ENCODE data around the gene CD83.
"Not testable (repeated sequence)": the region's sequence is repeated elsewhere in the genome, so short reads cannot be mapped to it uniquely, and the experiment has no call there.

CD83 gene

DNA sequence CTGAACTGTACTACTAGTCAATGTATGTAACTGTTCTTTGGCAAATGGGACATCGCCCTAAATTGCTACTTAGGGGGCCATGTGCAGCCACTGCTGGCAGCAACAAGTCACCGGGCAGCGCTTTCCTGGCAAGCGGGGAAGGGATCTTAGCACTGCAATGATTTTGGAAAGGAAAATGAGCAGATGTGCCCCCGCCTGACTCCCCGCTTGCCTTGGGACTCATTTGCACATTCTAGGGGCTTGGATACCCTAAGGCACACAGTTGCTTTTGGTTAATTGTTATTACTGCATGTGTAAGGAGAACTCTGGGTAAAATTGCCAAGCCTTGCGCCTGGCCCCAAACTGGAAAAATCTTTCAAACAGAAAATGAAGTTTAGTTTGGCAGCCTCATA is 32.2 kb downstream of the CD83 start:
- no peak for DNase-seq (ENCODE audit: low read depth)

DNA sequence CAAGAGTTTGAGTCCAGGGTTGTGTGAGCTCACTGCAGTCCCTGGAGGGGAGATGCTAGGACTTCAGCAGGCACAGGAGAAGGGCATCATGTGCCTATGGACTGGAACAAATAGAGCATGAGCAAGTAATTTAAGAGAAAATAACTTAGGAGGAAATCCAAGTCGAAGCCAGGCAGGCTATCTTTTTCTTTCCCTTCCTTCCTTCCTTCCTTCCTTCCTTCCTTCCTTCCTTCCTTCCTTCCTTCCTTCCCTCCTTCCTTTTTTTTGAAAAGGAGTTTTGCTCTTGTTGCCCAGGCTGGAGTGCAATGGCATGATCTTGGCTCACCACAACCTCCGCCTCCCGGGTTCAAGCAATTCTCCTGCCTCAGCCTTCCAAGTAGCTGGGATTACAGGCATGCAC is 33.7 kb downstream of the CD83 start:
- not testable (repeated sequence) for DNase-seq (ENCODE audit: low read depth)

DNA sequence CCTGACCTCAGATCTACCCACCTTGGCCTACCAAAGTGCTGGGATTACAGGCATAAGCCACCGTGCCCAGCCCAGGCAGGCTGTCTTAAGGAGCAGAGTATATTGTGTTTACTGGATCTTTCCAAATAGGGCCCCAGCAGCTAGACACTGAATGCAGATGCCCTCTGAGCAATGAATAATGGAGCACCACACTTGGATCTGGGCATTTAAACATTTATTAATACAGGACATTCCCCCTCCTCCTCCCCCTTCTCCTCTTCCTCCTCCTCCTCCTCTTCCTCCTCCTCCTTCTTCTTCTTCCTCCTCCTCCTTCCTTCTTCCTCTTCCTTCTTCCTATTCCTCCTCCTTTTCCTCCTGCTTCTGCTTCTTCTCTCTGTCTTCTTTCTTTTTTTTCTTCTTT is 34.2 kb downstream of the CD83 start:
- DNase-seq (ENCODE audit: low read depth), result no peak

DNA sequence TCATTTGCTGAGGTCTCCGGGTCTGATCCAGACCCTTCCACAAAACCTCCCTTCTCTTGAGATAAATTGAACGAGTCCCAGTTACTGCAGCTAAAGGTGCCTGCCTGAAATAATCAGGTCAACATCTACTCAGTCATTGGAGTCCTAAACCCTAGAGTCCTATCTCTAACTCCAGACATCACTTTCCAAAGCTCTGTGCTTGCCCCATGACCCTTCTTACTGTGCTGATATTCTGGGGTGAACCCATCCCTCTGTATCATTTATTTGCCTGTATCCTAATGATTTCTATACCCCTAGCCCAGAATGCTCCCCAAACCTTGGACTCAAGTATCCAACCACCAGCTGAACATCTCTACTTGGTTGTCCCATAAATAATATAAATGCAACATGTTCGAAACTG is 35.7 kb downstream of the CD83 start:
- DNase-seq (ENCODE audit: low read depth), result no peak

DNA sequence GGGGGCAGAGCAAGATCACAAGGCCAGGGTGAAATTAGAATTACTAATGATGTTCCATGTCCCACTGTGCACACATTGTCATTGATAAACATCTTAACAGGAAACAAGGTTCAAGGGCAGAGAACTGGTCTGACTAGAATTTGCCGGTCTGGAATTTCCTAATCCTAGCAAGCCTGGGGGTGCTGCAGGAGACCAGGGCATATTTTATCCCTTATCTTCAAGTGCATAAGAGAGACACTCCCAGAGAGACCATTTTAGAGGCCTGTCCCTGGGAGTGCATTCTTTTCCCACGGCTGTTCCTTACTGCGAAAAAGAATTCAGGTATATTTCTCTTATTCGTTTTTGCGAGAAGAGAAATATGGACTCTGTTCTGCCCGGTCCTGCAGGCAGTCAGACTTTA is 41.5 kb downstream of the CD83 start:
- no peak for DNase-seq (ENCODE audit: low read depth)

DNA sequence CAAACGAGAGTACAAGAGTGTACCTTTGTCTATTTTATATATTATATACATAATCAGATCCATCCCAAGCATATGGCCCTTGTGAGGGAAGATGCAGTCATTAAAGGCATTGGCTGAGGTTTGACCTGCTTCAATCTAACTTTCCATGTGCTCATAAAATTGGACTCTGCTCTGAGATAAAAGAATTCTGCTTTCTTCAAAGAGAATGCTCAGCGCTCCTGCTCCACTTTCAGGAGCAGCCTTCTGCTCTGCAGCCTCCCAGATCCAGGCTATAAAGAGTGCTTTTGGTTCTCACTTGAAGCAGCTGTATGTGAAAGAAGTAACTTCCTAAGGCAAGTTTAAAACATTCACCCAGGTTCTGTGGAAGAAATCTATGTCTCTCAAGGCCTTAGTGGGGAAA is 45.3 kb downstream of the CD83 start:
- DNase-seq (ENCODE audit: low read depth), result no peak

DNA sequence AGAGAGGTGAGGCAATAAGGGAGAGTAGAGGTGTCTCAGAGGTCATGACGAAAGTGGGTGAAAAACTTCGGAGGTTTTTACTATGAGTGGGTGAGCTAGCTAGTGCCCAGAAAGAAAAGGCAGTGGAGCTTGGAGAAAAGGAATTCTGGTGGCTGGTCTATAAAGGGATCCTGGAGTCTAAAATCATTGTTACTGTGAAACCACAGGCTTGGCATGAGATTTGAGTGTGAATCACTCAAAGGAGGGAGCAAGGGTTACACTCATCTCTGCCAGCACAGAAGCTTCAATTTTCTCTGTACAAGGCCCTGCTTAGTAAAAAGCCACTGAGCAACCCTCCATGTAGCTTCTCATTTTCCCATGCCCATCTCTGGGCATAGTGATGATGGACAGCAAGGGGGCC is 47.5 kb downstream of the CD83 start:
- peak; percentile 61 for DNase-seq (ENCODE audit: low read depth)

DNA sequence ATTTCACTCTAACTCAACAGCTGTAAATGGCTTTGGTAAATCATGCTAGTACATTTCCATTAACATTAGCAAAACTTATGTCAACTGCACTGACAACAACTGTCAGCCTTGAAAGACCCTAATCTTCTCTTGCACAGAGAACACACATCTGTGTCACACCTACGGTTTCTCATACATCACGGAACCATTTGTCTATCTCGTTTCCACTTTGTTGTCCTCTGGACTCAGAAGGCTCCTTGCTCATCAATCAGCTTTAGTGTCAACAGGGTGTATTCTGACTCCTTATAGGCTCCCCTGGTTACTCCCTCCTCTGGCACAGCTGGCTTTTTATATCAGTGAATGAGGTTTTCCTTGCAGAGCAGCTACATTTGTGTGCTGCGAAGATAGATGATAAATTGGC is 49.3 kb downstream of the CD83 start:
- no peak for DNase-seq (ENCODE audit: low read depth)

DNA sequence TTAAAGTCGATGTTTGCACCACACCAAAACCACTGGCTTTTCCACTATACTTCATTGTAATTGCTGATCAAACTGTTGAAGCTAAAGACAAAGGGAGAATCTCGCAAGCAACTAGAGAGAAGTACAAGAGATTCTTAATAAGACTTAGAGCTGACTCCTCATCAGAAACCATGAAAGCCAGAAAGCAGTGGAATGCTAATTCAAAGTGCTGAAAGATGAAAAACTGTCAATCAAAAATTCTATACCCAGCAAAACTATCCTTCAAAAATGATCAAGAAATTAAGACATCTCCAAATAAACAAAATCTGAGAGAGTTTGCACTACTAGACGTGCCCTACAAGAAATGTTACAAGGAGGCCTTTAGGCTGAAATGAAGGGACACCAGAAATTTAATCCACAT is 52.6 kb downstream of the CD83 start:
- no peak for DNase-seq (ENCODE audit: low read depth)

DNA sequence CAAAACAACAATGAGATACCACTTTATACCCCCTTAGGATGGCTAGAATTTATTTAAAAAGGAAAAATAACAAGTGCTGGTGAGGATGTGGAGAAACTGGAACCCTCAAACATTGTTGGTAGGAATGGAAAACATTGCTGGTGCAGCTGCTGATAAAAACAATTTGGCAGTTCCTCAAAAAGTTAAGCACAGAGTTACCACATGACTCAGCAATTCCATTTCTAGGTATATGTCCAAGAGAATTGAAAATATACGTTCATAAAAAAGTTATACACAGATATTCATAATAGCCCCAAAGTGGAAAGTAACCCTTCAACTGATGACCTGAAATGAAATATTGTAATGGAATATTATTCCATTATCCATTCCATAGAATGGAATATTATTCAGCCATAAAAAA is 55.0 kb downstream of the CD83 start:
- DNase-seq (ENCODE audit: low read depth), result peak; percentile 42

DNA sequence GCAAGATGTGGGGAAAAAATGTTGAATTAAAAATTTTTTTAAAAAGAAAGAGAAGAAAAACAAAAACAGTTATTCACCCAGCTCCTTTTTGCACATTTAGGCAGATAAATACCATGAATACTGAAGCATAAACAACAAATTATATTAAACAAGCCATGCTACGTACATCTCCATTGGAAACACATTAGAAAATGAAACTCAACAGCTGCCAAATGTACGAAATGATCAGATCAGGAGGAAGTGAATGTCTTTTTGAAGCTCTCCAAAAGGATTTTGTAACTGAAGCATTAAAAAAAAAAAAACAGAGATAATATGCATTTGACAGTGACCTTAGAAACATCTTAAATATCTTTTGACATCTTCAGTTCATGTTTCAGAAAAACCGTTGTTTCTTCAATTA is 56.7 kb downstream of the CD83 start:
- DNase-seq (ENCODE audit: low read depth), result no peak

DNA sequence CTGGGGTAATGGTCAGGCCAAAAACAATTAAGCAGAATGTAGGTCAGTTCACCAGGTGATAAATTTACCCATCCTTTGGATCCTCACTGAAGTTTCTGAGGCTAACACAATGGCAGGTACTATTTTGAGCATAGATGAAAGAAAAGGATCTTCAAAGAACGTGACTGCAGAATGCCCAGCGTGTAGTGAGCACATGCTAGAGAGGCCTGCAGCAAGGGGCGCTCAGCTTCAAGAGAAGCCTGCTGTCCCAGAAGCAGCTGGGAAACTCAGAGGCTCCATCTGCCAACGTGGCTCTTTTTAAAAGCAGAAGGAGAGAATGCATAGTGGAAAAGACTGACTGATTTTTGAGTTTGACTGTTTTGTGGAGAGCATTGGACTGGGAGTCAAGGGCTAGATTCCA is 57.4 kb downstream of the CD83 start:
- no peak for DNase-seq (ENCODE audit: low read depth)

DNA sequence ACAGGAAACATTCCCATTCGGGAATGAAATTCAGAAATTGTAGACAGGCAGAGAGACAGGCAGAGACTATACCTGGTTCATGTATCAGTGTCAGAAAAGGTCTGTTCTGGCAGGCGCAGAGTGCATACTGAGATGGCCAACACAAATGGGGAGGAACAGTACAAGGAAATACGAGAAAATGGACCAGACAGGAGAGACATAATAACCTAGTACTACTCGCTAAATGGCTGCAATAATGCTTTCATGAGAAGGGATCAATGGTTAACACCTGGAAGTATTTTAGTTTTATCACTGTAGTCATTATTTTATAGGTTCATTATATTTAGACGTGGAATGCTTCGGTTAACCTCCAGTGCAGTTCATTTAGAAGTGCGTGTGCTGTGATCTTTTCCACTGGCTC is 58.9 kb downstream of the CD83 start:
- no peak for DNase-seq (ENCODE audit: low read depth)

DNA sequence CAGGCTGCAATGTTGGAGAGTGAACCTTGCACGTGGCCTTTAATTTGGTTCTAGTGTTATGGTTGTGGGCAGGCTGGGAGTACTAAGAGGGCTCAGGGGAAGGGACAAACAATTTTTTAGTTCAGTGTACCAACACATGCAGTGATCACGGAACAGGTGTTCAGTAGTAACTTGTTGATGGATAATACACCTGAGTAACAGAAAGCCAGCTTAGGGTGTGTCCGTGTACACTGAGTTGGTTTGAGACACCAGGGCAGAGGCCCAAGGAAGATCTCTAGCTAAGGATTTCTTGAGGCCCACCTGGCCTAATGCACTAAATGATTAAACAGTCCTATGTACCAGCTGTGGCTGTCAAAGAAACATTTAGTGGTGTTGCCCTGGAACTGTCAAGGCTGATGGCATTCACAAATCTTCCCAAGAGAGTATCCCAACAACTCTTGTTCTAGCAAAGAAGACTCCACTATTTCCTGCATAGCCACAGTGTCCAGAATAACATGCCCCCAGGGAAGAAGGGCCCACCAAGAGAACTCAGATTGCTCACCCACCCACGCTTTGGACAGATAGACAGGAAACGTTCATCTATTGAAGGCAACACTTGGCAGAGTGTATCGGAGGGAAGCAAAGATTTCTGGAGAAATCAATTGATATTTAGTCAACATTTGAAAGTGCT is 60.0 kb downstream of the CD83 start:
- no peak for DNase-seq (ENCODE audit: low read depth)

DNA sequence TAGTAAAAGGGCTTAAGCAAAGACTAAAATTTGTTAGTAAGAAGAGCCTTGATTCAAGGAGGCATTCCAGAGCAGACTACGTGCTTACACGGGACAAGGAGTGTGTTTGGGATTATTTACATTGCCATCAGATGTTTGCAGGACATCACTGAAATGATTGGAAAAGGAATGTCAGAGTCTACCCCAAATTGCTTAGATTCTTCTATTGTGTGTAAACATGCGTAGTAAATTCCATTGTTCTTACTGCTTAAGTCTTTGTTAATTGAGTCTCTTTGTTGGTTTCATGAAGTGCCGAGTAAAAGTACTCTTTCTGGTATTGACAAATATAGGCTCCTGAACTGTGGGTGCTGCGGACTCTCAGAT is 60.5 kb downstream of the CD83 start:
- DNase-seq (ENCODE audit: low read depth), result no peak

DNA sequence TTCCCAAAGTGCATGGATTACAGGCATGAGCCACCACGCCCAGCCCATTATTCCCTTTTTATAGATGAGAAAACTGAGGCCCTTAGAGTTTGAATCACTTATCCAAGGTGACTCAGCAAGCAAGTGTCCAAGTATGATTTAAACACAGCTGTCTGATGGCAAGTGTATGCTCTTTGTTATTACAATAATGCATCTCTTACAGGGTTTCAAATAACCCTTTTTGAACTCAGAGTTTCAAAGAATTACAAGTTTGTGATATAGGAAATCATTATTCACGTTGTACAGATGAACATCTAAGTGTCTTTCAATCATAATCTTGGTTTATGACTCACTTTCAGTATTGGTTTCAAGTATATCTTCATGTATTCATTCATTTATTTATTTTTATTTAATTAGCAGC is 63.0 kb downstream of the CD83 start:
- DNase-seq (ENCODE audit: low read depth), result no peak

DNA sequence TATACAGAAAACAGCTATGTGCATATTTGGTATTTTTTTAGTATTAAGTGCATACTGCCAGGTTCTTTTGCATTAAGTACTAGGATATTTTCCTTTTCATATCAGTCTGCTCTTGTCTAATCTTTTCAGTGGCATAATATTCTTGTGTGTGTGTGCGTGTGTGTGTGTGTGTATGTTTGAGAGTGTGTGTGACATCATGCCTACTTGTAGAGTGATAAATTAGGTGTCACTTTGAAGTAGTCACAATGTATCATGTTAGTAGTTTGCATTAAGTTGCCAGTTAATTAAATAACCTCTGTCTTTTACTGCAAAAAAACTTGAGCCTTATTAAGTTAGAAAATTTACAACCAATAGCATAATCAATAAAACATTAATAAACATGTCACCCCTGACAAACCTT is 65.3 kb downstream of the CD83 start:
- DNase-seq (ENCODE audit: low read depth), result no peak
